ENCODE data around the gene TMTC2. TPM values are rescaled to one million over a fixed set of nuclear protein-coding genes. Genes with fewer than 3 reads are reported as not detected.

The TMTC2 gene
- total RNA-seq, 6 experiments from 2014 or later, result 0.74 to 1.9 (median 0.96) TPM

- H3K4me3 ChIP-seq, result no peak overlapping the region
- intact Hi-C loops (cut with DNase I), result no loop called here
- H3K36me3 ChIP-seq, result no peaks in the 10 kb centered on the region
- H3K27ac ChIP-seq, result no peak overlapping the region
- WGBS (ENCODE audit: insufficient coverage, low coverage, low lambda C conversion rate, missing lambda C conversion rate), result 68% methylated on average over 1 of the region's 1 CpG
- no peaks in the 10 kb centered on the region for H3K9me3 ChIP-seq
- TF ChIP-seq POLR2A (IDR thresholded peaks at IDR 0.05), result no peak
- TF ChIP-seq CTCF (IDR thresholded peaks at IDR 0.05), result no peak
- DNase-seq (no peak), ATAC-seq (no peak)
- H3K4me1 ChIP-seq, result no peaks in the 10 kb centered on the region
- H3K27me3 ChIP-seq, result no peaks in the 10 kb centered on the region
Measured at GRCh38 chr12:82721726-82722125, 35.0 kb downstream of the TMTC2 start.

GRCh38 chr12:82723093-82723492, 36.4 kb downstream of the TMTC2 start:
- Histone ChIP-seq H3K36me3 (no peaks in the 10 kb centered on the region), H3K27me3 (no peaks in the 10 kb centered on the region), H3K4me3 (no peak overlapping the region), H3K27ac (no peak overlapping the region), H3K9me3 (no peaks in the 10 kb centered on the region), H3K4me1 (no peaks in the 10 kb centered on the region)
- TF ChIP-seq CTCF (IDR thresholded peaks at IDR 0.05), result no peak
- no peak for TF ChIP-seq POLR2A (IDR thresholded peaks at IDR 0.05)
- 82% methylated on average over 4 of the region's 4 CpGs for WGBS (ENCODE audit: insufficient coverage, low coverage, low lambda C conversion rate, missing lambda C conversion rate)
- no peak for ATAC-seq
- no peak for DNase-seq
- intact Hi-C loops (cut with DNase I), result no loop called here

GRCh38 chr12:82723891-82724290, 37.2 kb downstream of the TMTC2 start:
- no peaks in the 10 kb centered on the region for H3K27me3 ChIP-seq
- H3K36me3 ChIP-seq, result no peaks in the 10 kb centered on the region
- H3K4me1 ChIP-seq, result no peaks in the 10 kb centered on the region
- ATAC-seq (no peak), DNase-seq (no peak)
- intact Hi-C loops (cut with DNase I), result no loop called here
- 64% methylated on average over 2 of the region's 2 CpGs for WGBS (ENCODE audit: insufficient coverage, low coverage, low lambda C conversion rate, missing lambda C conversion rate)
- H3K9me3 ChIP-seq, result no peaks in the 10 kb centered on the region
- TF ChIP-seq POLR2A (IDR thresholded peaks at IDR 0.05), result no peak
- TF ChIP-seq CTCF (IDR thresholded peaks at IDR 0.05), result no peak
- no peak overlapping the region for H3K4me3 ChIP-seq
- H3K27ac ChIP-seq, result no peak overlapping the region

GRCh38 chr12:82725741-82726140, 39.0 kb downstream of the TMTC2 start:
- TF ChIP-seq CTCF (IDR thresholded peaks at IDR 0.05) (no peak), POLR2A (IDR thresholded peaks at IDR 0.05) (no peak)
- 83% methylated on average over 1 of the region's 1 CpG for WGBS (ENCODE audit: insufficient coverage, low coverage, low lambda C conversion rate, missing lambda C conversion rate)
- intact Hi-C loops (cut with DNase I), result no loop called here
- H3K36me3 ChIP-seq, result no peaks in the 10 kb centered on the region
- no peak overlapping the region for H3K27ac ChIP-seq
- H3K4me3 ChIP-seq, result no peak overlapping the region
- DNase-seq (no peak), ATAC-seq (no peak)
- no peaks in the 10 kb centered on the region for H3K9me3 ChIP-seq
- no peaks in the 10 kb centered on the region for H3K4me1 ChIP-seq
- no peaks in the 10 kb centered on the region for H3K27me3 ChIP-seq

GRCh38 chr12:82727886-82728285, 41.2 kb downstream of the TMTC2 start:
- H3K36me3 ChIP-seq, result no peaks in the 10 kb centered on the region
- H3K27me3 ChIP-seq, result no peaks in the 10 kb centered on the region
- intact Hi-C loops (cut with DNase I), result no loop called here
- H3K4me3 ChIP-seq, result no peak overlapping the region
- DNase-seq, result no peak
- no peaks in the 10 kb centered on the region for H3K9me3 ChIP-seq
- ATAC-seq, result no peak
- no peak overlapping the region for H3K27ac ChIP-seq
- TF ChIP-seq CTCF (IDR thresholded peaks at IDR 0.05), result no peak
- TF ChIP-seq POLR2A (IDR thresholded peaks at IDR 0.05), result no peak
- no peaks in the 10 kb centered on the region for H3K4me1 ChIP-seq
- no CpG with 5 or more reads among the region's 2 CpGs for WGBS (ENCODE audit: insufficient coverage, low coverage, low lambda C conversion rate, missing lambda C conversion rate)
